ENCODE results near the gene RRP36. TPM values are rescaled to one million over a fixed set of nuclear protein-coding genes. Genes with fewer than 3 reads are reported as not detected.
A peak's percentile ranks its signal among the peaks of the same experiment; 100 is the strongest.

Gene RRP36
- total and polyA plus RNA-seq, 9 of the 15 experiments (the other 6 are each of a cell fraction or from before 2014, with no cell fraction given) = 27.6 to 150 (median 114) TPM

GRCh38 chr6:42984001-42984923 is 37.2 kb upstream of the RRP36 start, which contains the start of gene PPP2R5D:
TSS of gene PPP2R5D (plus strand) at chr6:42984570. CDS start at chr6:42984678, 108 bp downstream.
- WGBS (ENCODE audit: insufficient coverage, low coverage, missing lambda C conversion rate) = under 1% methylated on average over 57 of the region's 59 CpGs
- Histone ChIP-seq H3K9ac (ENCODE audit: insufficient read depth in 1 of 2, low read depth in 2 of 2, low read length in 2 of 2) (peak within 1 kb of the TSS; percentile 72 to 94), H4K20me1 (replicated peaks; ENCODE audit: control insufficient read depth, insufficient read depth, low read length) (peaks cover 11% of the 10 kb centered on the region), H3K9me3 (replicated peaks; ENCODE audit: control insufficient read depth, insufficient read depth, low read depth, low read length) (no peaks in the 10 kb centered on the region), H3K4me2 (ENCODE audit: insufficient read depth, low read length) (peak within 1 kb of the TSS; percentile 93), H2AFZ (ENCODE audit: low read depth, low read length) (peak within 1 kb of the TSS; percentile 93), H3K27ac (ENCODE audit: extremely low read depth, low read depth, low read length) (peak within 1 kb of the TSS; percentile 69), H3K9me1 (ENCODE audit: control insufficient read depth, insufficient read depth, low read length) (peaks cover 12% of the 10 kb centered on the region), H3K27me3 (ENCODE audit: control insufficient read depth in 2 of 2, insufficient read depth in 2 of 2, low read length in 2 of 2) (no peaks in the 10 kb centered on the region), H3K4me1 (replicated peaks in 1 of 2; ENCODE audit: control insufficient read depth in 2 of 2, insufficient read depth in 2 of 2, low read length in 2 of 2) (peaks cover 38 to 39% of the 10 kb centered on the region in 2 experiments), H3K4me3 (peak within 1 kb of the TSS; percentile 64), H3K36me3 (ENCODE audit: control insufficient read depth, insufficient read depth, low read length) (peaks cover 20% of the 10 kb centered on the region), H3K79me2 (ENCODE audit: control insufficient read depth, insufficient read depth, low read length) (peaks cover 33% of the 10 kb centered on the region)
- ChIA-PET CTCF (ENCODE audit: low intra/inter-chr PET ratio) (no interaction called here), POLR2A (interaction anchor here (0.5 to 2.0 kb wide), 21 partner anchors 9 to 423 kb away, joined by 3 to 23 read pairs (median 4); partner anchors contain the start of genes KLC4, KLHDC3, MEA1 and MRPL2)
- in situ Hi-C loops (cut with MboI) = no loop called here
- ATAC-seq (peak; percentile 96), FAIRE-seq (peak; percentile 99), DNase-seq (ENCODE audit: extremely low read depth in 1 of 4, low spot score in 3 of 4) (peak; percentile 93 to 100 (median 96))
- no TSS peak for BruUV-seq (replicated peaks)
- intact Hi-C loops (cut with micrococcal nuclease) = no loop called here
- TF ChIP-seq ERF (CRISPR knock-in tag; IDR thresholded peaks at IDR 0.05) (0 out of 2 replicates have a peak, but pooled peaks have one; percentile 18), PML (IDR thresholded peaks at IDR 0.05; ENCODE audit: low read length) (peak; percentile 73; the same call in 1 of the 2 replicates), ESRRA (IDR thresholded peaks at IDR 0.05; ENCODE audit: borderline replicate concordance, low read depth) (no peak), SMARCE1 (IDR thresholded peaks at IDR 0.05) (peak; percentile 44; the same call in 1 of the 2 replicates), PTBP1 (IDR thresholded peaks at IDR 0.05; ENCODE audit: low read depth, low read length) (0 out of 2 replicates have a peak, but pooled peaks have one; percentile 12), TOE1 (IDR thresholded peaks at IDR 0.05; ENCODE audit: borderline replicate concordance) (no peak), TOE1 (CRISPR knock-in tag; IDR thresholded peaks at IDR 0.05; ENCODE audit: borderline replicate concordance, low read depth) (peak; percentile 73; the same call in 1 of the 2 replicates), GATAD2B (IDR thresholded peaks at IDR 0.05; ENCODE audit: borderline replicate concordance) (no peak), SRF (CRISPR knock-in tag; IDR thresholded peaks at IDR 0.05) (peak in 1 of 2 experiments; percentile 70; a peak in 1 of 4 replicates), RBM25 (IDR thresholded peaks at IDR 0.05; ENCODE audit: low read depth, low read length, severe bottlenecking) (peak; percentile 68), PRDM10 (IDR thresholded peaks at IDR 0.05; ENCODE audit: partially characterized antibody) (peak; percentile 18), RAD51 (IDR thresholded peaks at IDR 0.05; ENCODE audit: borderline replicate concordance, low read depth) (no peak), PKNOX1 (IDR thresholded peaks at IDR 0.05) (no peak), CTBP1 (IDR thresholded peaks at IDR 0.05; ENCODE audit: borderline replicate concordance) (peak; percentile 58; the same call in 1 of the 2 replicates), TAF7 (tag; IDR thresholded peaks at IDR 0.05) (0 out of 2 replicates have a peak, but pooled peaks have one; percentile 17), SPI1 (IDR thresholded peaks at IDR 0.05; ENCODE audit: borderline replicate concordance, low read depth, low read length) (peak; percentile 48; the same call in 1 of the 2 replicates), NRF1 (conservative IDR thresholded peaks at IDR 0.05 in 1 of 2, IDR thresholded peaks at IDR 0.05 in 1 of 2) (peak; percentile 94 to 95)

All from K562 (cell line).